Heart left ventricle (tissue), 16 donors: ENCODE results near the gene RAB26. TPM values are rescaled to one million over a fixed set of nuclear protein-coding genes. Genes with fewer than 3 reads are reported as not detected.
A peak's percentile ranks its signal among the peaks of the same experiment; 100 is the strongest.

Experiments
- ATAC-seq, 4 donors: fragments of 200-7000 bp; cut with Tn5 transposase; one replicate each; pipeline ENCODE4 v1.9.1; 2020 to 2022; ENCODE audit warnings: moderate library complexity in 4 of 4, mild to moderate bottlenecking in 3 of 4, moderate number of reproducible peaks in 1 of 4
- DNase-seq, 5 donors: peaks; one replicate each; pipeline ENCODE4 v3.0.0-alpha.2; 2020
- H3K27ac ChIP-seq, 12 donors: fragments of 200-600 bp; sonication (generic) in 4 of 12; one replicate each; pipeline versions ENCODE4 v1.5.0 to v1.8.0; 2016 to 2022; ENCODE audit warnings: mild to moderate bottlenecking in 2 of 12
- H3K27me3 ChIP-seq, 9 donors: fragments of 200-600 bp; sonication (generic) in 2 of 9; one replicate each; pipeline versions ENCODE4 v1.5.1 to v1.8.0; 2016 to 2022; ENCODE audit warnings: mild to moderate bottlenecking in 3 of 9
- H3K36me3 ChIP-seq, 9 donors: fragments of 200-600 bp; sonication (generic) in 2 of 9; one replicate each; pipeline versions ENCODE4 v1.5.0 to v1.8.0; 2018 to 2022; ENCODE audit warnings: mild to moderate bottlenecking in 2 of 9
- H3K4me1 ChIP-seq, 12 donors: fragments of 200-600 bp; sonication (generic) in 4 of 12; one replicate each; pipeline versions ENCODE4 v1.5.0 to v1.8.0; 2016 to 2022; ENCODE audit warnings: mild to moderate bottlenecking in 3 of 12
- H3K4me3 ChIP-seq, 12 donors: fragments of 200-600 bp; sonication (generic) in 4 of 12; one replicate each; pipeline versions ENCODE4 v1.5.0 to v1.8.0; 2017 to 2022; ENCODE audit warnings: mild to moderate bottlenecking in 9 of 12, moderate library complexity in 4 of 12
- H3K9me3 ChIP-seq, 12 donors: fragments of 200-600 bp; sonication (generic) in 4 of 12; one replicate each; pipeline versions ENCODE4 v1.5.0 to v1.8.0; 2016 to 2022; ENCODE audit warnings: mild to moderate bottlenecking in 1 of 12
- POLR2A ChIP-seq, 2 donors: fragments of 450-650 bp; IDR thresholded peaks; one replicate each; pipeline ENCODE4 v1.6.1; 2017; ENCODE audit warnings: antibody characterized with exemption in 2 of 2, mild to moderate bottlenecking in 2 of 2, moderate library complexity in 2 of 2
- WGBS, 4 donors: extraction: QIAGEN DNeasy Blood & Tissue Kit in 2 of 4; methylation state at CpG; one replicate each; pipeline versions ENCODE4 v1.1.5 to v1.1.7; 2013 to 2018; 5-methylcytosine and 5-hydroxymethylcytosine counted together
- intact Hi-C, 10 donors: fragments of 100-400 bp; cut with DNase I; formaldehyde crosslinking; loops; one replicate each; pipeline versions ENCODE4 v1.11.1 to v1.14.2; 2022
- polyA plus RNA-seq, 2 donors: library from polyadenylated mRNA; stranded (reverse); fragments of 200-250 nt; gene quantifications; one replicate each; pipeline ENCODE4 v1.2.3, GENCODE V29; 2013
- total RNA-seq, 9 donors: library from RNA; depleted of rRNA in 2 of 9; stranded (reverse); fragments of >200 nt in 2 of 9; fragmentation: NEBNext Ultra II Directional in 3 of 9; extraction: Animal tissue kit (Norgen Biotek cat#: 25700) in 3 of 9; gene quantifications; one replicate each; pipeline versions ENCODE4 v1.1.0 to v1.2.4, GENCODE V29; 2016 to 2023
- TF ChIP-seq, protein P1 (sequence below), 12 donors: fragments of 200-600 bp; sonication (generic) in 4 of 12; IDR thresholded peaks; one replicate each; pipeline versions ENCODE4 v1.5.0 to v1.8.0; 2018 to 2022; ENCODE audit warnings: antibody characterized with exemption in 12 of 12, mild to moderate bottlenecking in 5 of 12
- donor health status: ischemic (EF 13 %, LVEDD 7.1; RV severe dilation, severe dysfunction).
- donor health status: healthy with polysubstance abuse.
- donor health status: DM: no; HTN: yes; CAD: no.
- donor health status: DM: no; HTN: no; CAD: no.
- donor health status: ischemic (EF 25% LVEDD 6.9; RV normal size, moderate dysfunction).
- donor health status: ischemic (EF 25% LVEDD 5.7; RV mildly dilated, moderate dysfunction).
- donor health status: healthy.
- donor health status: DM: yes; HTN: yes; CAD: no.
- donor health status: ischemic (EF 35%, LVEDD 5.7; RV mildly dilated, moderate dysfunction).
- donor health status: nonischemic (EF 11% LVEDD 7.7; RV severe dilation, severe dysfunction).
- donor health status: DM: yes; HTN: yes; CAD: no.
- donor health status: PGD.
- donor health status: ischemic (EF 29% LVEDD 5.4; RV normal size, mild dysfunction).
- donor health status: nonischemic (EF 23%, LVEDD 6.1; RV moderate dilation, normal function).

RAB26 gene
- total and polyA plus RNA-seq, 11 donors: 0.28 to 5.0 (median 0.75) TPM

DNA sequence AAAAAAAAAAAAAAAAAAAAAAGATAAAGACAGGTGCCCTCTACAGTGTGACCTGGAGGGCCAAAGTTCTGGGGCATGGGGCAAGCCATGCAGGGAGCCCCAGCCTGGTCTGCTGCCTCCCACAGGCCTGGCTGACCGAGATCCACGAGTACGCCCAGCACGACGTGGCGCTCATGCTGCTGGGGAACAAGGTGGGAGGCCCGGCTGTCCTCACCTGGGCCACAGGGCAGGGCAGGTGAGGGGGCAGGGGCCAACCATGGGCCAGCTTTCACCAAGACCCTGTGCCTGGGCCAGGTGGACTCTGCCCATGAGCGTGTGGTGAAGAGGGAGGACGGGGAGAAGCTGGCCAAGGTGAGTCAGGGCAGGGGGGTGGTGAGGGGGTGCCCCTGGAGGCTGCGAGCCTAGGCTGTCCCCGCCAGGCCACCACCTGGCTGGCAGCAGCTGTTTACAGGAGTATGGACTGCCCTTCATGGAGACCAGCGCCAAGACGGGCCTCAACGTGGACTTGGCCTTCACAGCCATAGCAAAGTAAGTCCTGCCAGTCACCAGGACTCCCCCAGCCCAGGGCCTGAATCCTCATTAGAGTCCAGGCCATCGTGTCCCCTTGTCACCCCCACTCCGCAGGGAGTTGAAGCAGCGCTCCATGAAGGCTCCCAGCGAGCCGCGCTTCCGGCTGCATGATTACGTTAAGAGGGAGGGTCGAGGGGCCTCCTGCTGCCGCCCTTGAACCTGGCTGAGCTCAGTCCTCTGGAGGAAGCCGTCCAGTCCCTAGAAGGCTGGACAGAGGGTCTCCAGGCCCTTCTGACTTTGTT is 4.5 kb downstream of the RAB26 start:
- intact Hi-C loops: loop anchor here in 6 of 10 donors (1.0 to 10.0 kb wide), 7 partner anchors 62 to 148 kb away; partner anchors contain the start of genes BRICD5 (in 1 of the 6), ECI1 (in 1 of the 6), PGP (in 1 of the 6) and ZNF598 (in 1 of the 6)
- DNase-seq (peak in 1 of 5 donors; percentile 48), ATAC-seq (no peak)
- TF ChIP-seq POLR2A (IDR thresholded peaks at IDR 0.05): no peak
- TF ChIP-seq, protein P1, sequence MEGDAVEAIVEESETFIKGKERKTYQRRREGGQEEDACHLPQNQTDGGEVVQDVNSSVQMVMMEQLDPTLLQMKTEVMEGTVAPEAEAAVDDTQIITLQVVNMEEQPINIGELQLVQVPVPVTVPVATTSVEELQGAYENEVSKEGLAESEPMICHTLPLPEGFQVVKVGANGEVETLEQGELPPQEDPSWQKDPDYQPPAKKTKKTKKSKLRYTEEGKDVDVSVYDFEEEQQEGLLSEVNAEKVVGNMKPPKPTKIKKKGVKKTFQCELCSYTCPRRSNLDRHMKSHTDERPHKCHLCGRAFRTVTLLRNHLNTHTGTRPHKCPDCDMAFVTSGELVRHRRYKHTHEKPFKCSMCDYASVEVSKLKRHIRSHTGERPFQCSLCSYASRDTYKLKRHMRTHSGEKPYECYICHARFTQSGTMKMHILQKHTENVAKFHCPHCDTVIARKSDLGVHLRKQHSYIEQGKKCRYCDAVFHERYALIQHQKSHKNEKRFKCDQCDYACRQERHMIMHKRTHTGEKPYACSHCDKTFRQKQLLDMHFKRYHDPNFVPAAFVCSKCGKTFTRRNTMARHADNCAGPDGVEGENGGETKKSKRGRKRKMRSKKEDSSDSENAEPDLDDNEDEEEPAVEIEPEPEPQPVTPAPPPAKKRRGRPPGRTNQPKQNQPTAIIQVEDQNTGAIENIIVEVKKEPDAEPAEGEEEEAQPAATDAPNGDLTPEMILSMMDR (IDR thresholded peaks at IDR 0.05): no peak
- Histone ChIP-seq H3K4me1 (peaks cover 22 to 89% (median 73%) of the 10 kb centered on the region in 12 donors), H3K27ac (peak overlapping the region in 11 of 12 donors; percentile 44 to 91 (median 80)), H3K27me3 (no peaks in the 10 kb centered on the region), H3K36me3 (peaks cover 0 to 20% (median 5%) of the 10 kb centered on the region in 9 donors), H3K9me3 (no peaks in the 10 kb centered on the region), H3K4me3 (peak overlapping the region; percentile 48 to 98 (median 76))
- WGBS, 4 donors: 33 to 41% (median 37%) methylated on average over 22 to 25 of the region's 25 CpGs

DNA sequence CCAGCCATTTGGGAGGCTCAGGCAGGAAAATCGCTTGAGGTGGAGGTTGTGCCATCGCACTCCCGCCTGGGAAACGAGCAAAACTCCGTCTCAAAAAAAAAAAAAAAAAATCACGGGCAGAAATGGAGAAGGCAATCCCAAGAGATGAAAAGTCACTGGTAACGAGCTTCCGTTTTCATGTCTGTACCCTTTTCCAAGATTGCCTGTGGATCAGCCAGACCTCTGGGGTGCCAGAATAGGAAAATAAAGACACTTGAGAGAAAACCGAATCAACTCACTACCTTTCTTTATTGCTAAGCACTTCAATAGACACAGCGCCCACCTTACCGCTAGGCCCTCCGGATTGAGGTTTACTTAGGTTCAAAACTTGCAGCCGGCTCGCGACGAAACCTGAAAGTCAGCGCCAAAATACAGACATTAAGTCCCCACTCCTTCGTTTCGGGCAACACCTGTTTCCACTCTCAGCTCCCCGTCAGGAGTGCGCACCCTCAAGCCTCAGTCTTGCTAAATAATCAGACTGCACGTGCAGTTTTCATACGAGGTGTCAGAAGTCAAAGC is 6.2 kb downstream of the RAB26 start:
- Histone ChIP-seq H3K4me1 (peaks cover 22 to 90% (median 65%) of the 10 kb centered on the region in 12 donors), H3K4me3 (peak overlapping the region; percentile 48 to 98 (median 76)), H3K9me3 (no peaks in the 10 kb centered on the region), H3K36me3 (peaks cover 0 to 20% (median 5%) of the 10 kb centered on the region in 9 donors), H3K27me3 (no peaks in the 10 kb centered on the region), H3K27ac (peak overlapping the region; percentile 12 to 91 (median 81))
- TF ChIP-seq POLR2A (IDR thresholded peaks at IDR 0.05): no peak
- TF ChIP-seq, protein P1 (IDR thresholded peaks at IDR 0.05): no peak
- DNase-seq (no peak), ATAC-seq (no peak)
- 6 to 9% (median 6%) methylated on average over 17 to 23 of the region's 23 CpGs for WGBS, 4 donors
- intact Hi-C loops: loop anchor here in 7 of 10 donors (1.0 to 10.0 kb wide), 11 partner anchors 48 to 150 kb away; partner anchors contain the start of genes ECI1 (in 3 of the 7), MLST8 (in 2 of the 7), BRICD5 (in 1 of the 7) and PGP (in 1 of the 7)

DNA sequence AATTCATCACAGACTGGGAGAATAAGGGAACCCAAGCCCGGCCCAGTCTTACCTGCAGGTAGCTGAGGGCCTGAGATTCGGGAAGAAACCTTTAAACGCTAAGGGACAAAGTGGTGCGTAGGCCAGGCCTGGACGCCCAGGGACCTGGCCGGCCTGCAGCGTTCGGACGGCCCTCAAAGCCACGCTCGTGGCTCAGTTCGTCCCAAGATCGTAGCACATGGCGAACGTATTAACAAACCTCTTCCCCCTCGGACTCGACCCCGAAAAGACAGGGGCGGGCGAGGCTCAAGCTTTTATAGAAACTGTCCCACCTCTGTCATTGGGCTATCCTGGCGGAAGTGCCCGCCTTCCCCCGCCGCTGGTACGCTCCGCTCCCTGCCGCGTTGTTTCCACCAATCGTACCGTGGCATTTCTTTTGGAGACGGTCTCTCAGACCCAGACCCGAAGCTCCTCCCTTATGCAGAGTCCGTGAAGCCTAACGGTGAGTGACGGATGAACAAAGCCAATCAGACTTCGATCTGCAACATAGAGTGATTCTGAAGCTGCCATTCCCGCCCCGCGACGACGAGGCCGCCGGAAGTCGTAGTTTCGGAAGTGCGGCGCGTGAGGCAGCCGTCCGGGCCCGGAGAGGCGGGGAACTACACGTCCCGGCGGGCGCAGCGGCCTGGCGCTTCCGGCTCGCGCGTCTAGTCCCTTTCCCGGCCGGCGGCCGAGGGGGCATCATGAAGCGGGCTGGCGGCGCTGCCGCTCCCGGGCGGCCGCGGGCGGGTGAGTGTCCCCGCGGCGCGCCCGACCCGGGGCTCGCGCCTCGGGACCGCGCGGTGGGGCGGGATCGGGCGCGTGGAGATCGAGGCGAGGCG is 6.9 kb downstream of the RAB26 start, which contains the start of gene TRAF7:
TRAF7 (plus strand) TSS at position 692 of the 860 bp plus-strand sequence. CDS start 8,139 bp downstream, outside the sequence.
- ATAC-seq: peak; percentile 92 to 96 (median 94)
- TF ChIP-seq, protein P1 (IDR thresholded peaks at IDR 0.05): peak in 1 of 12 donors; percentile 13
- TF ChIP-seq POLR2A (IDR thresholded peaks at IDR 0.05): peak; percentile 98 to 100
- Histone ChIP-seq H3K27ac (peak within 1 kb of the TSS; percentile 20 to 91 (median 84)), H3K4me3 (peak within 1 kb of the TSS; percentile 52 to 98 (median 80)), H3K27me3 (no peaks in the 10 kb centered on the region), H3K4me1 (peaks cover 22 to 89% (median 69%) of the 10 kb centered on the region in 12 donors), H3K9me3 (no peaks in the 10 kb centered on the region), H3K36me3 (peaks cover 0 to 20% (median 5%) of the 10 kb centered on the region in 9 donors)
- intact Hi-C loops: loop anchor here in 6 of 10 donors (1.0 to 10.0 kb wide), 9 partner anchors 47 to 151 kb away; partner anchors contain the start of genes ECI1 (in 3 of the 6), MLST8 (in 2 of the 6), BRICD5 (in 1 of the 6) and PGP (in 1 of the 6)
- DNase-seq: peak; percentile 98 to 99 (median 99)
- WGBS, 4 donors: 0% methylated on average over 32 to 94 of the region's 94 CpGs
